Panc1 (cell line): ENCODE data around the gene COTL1. TPM values are rescaled to one million over a fixed set of nuclear protein-coding genes. Genes with fewer than 3 reads are reported as not detected.
"Not testable (repeated sequence)": the region's sequence is repeated elsewhere in the genome, so short reads cannot be mapped to it uniquely, and the experiment has no call there.

Experiments used
- ATAC-seq: fragments of 200-7000 bp; cut with Tn5 transposase; 2 replicates; pipeline ENCODE4 v1.9.1; 2020; ENCODE audit warnings: mild to moderate bottlenecking, moderate library complexity
- BruUV-seq: library from RNA; stranded (reverse); fragments of 400-500 nt; replicated peaks from 2 replicates; lab custom pipeline; 2021; lab: Mats Ljungman, UMichigan
- CTCF ChIA-PET: fragments of 300-600 bp; sonication (Branson Sonifier 250); formaldehyde crosslinking; loops from one replicate; lab custom pipeline; 2022; ENCODE audit warnings: antibody characterized with exemption; lab: Charles Lee
- POLR2A ChIA-PET: fragments of 300-600 bp; sonication (Branson Sonifier 250); formaldehyde crosslinking; loops from one replicate; lab custom pipeline; 2022; ENCODE audit warnings: antibody characterized with exemption; lab: Charles Lee
- DNase-seq: peaks from one replicate; pipeline ENCODE4 v3.0.0-alpha.2; 2010; ENCODE audit warnings: low read depth, low spot score
- H3K27ac ChIP-seq: 2 replicates; pipeline ENCODE4 v1.5.1; 2011; ENCODE audit warnings: mild to moderate bottlenecking, low read length, inconsistent platforms
- H3K27me3 ChIP-seq: fragments of 200-500 bp; sonication (Bioruptor generic); 2 replicates; pipeline ENCODE4 v1.6.0; 2014; ENCODE audit warnings: low read length, inconsistent platforms; ENCODE audit not compliant: control insufficient read depth, insufficient read depth
- H3K36me3 ChIP-seq: fragments of 200-500 bp; sonication (Bioruptor generic); 2 replicates; pipeline ENCODE4 v1.5.1; 2014; ENCODE audit warnings: inconsistent platforms, mild to moderate bottlenecking, low read length, moderate library complexity; ENCODE audit not compliant: control insufficient read depth, insufficient read depth
- H3K4me1 ChIP-seq: 2 replicates; pipeline ENCODE4 v1.5.1; 2011; ENCODE audit warnings: inconsistent platforms, mild to moderate bottlenecking, low read length, moderate library complexity; ENCODE audit not compliant: control insufficient read depth, insufficient read depth
- H3K4me3 ChIP-seq, 2 experiments: 2 replicates each; pipeline ENCODE4 v1.5.1; 2011 to 2012; ENCODE audit warnings: low read depth in 2 of 2, low read length in 2 of 2, mild to moderate bottlenecking in 2 of 2, inconsistent platforms in 1 of 2, moderate library complexity in 1 of 2
- H3K9me3 ChIP-seq: fragments of 200-500 bp; sonication (Bioruptor generic); 2 replicates; pipeline ENCODE4 v1.5.1; 2014; ENCODE audit warnings: low read depth, mild to moderate bottlenecking, inconsistent platforms, low read length, moderate library complexity; ENCODE audit not compliant: control insufficient read depth, insufficient read depth
- POLR2AphosphoS5 ChIP-seq: IDR thresholded peaks from 2 replicates; pipeline ENCODE4 v1.6.1; 2012; ENCODE audit warnings: mild to moderate bottlenecking, low read depth, low read length, moderate library complexity
- SIN3A ChIP-seq: IDR thresholded peaks from 2 replicates; pipeline ENCODE4 v1.6.1; 2012; ENCODE audit warnings: low read depth, mild to moderate bottlenecking, low read length, moderate library complexity, borderline replicate concordance; ENCODE audit not compliant: insufficient read depth
- TCF7L2 ChIP-seq: IDR thresholded peaks from 2 replicates; pipeline ENCODE4 v1.6.1; 2011; ENCODE audit warnings: mild to moderate bottlenecking, low read depth, low read length, inconsistent platforms
- in situ Hi-C: cut with HindIII; loops from 2 replicates; pipeline ENCODE4 v1.10.0; 2016; ENCODE audit warnings: low sequenced_read_pairs, low pct_unique_long_range_greater_than_20kb
- intact Hi-C: fragments of 100-400 bp; cut with micrococcal nuclease; formaldehyde crosslinking; loops from one replicate; pipeline ENCODE4 v1.10.0; 2022; ENCODE audit not compliant: unreplicated experiment
- total RNA-seq: library from RNA; stranded (reverse); gene quantifications from one replicate; pipeline ENCODE4 v1.2.1, GENCODE V29; 2021; ENCODE audit not compliant: unreplicated experiment
- TF ChIP-seq, protein P1 (sequence below): fragments of 450-650 bp; IDR thresholded peaks from 2 replicates; pipeline ENCODE4 v1.5.1; 2017; ENCODE audit warnings: mild to moderate bottlenecking
- TF ChIP-seq, protein P2 (sequence below), 2 experiments: IDR thresholded peaks; 2 replicates each; pipeline ENCODE4 v1.6.1; 2011 to 2012; ENCODE audit warnings: low read depth in 2 of 2, control low read depth in 1 of 2, low read length in 1 of 2, mild to moderate bottlenecking in 1 of 2, moderate library complexity in 1 of 2; ENCODE audit not compliant: insufficient read depth in 1 of 2

COTL1 gene
- total RNA-seq, 1 experiment from 2014 or later = 302 TPM

- Histone ChIP-seq H3K36me3 (no peaks in the 10 kb centered on the region), H3K27me3 (no peaks in the 10 kb centered on the region), H3K4me3 (no peak overlapping the region), H3K27ac (no peak overlapping the region), H3K9me3 (no peaks in the 10 kb centered on the region), H3K4me1 (no peaks in the 10 kb centered on the region)
- DNase-seq (no peak), ATAC-seq (peak; percentile 14; the same call in 1 of the 2 replicates)
- CTCF ChIA-PET = interaction anchor here (0.6 kb wide), 1 partner anchor 19 kb away, joined by 5 read pairs; no protein-coding TSS in a partner anchor
- no TSS peak for BruUV-seq
- POLR2A ChIA-PET = no interaction called here
- intact Hi-C loops = no loop called here
- TF ChIP-seq, protein P1, sequence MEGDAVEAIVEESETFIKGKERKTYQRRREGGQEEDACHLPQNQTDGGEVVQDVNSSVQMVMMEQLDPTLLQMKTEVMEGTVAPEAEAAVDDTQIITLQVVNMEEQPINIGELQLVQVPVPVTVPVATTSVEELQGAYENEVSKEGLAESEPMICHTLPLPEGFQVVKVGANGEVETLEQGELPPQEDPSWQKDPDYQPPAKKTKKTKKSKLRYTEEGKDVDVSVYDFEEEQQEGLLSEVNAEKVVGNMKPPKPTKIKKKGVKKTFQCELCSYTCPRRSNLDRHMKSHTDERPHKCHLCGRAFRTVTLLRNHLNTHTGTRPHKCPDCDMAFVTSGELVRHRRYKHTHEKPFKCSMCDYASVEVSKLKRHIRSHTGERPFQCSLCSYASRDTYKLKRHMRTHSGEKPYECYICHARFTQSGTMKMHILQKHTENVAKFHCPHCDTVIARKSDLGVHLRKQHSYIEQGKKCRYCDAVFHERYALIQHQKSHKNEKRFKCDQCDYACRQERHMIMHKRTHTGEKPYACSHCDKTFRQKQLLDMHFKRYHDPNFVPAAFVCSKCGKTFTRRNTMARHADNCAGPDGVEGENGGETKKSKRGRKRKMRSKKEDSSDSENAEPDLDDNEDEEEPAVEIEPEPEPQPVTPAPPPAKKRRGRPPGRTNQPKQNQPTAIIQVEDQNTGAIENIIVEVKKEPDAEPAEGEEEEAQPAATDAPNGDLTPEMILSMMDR = no peak
- no peak for TF ChIP-seq POLR2AphosphoS5
- TF ChIP-seq TCF7L2 = no peak
- in situ Hi-C loops = no loop called here
Observed at GRCh38 chr16:84559311-84559932, 58.5 kb downstream of the COTL1 start.

GRCh38 chr16:84558850-84559249 lies 59.0 kb downstream of the COTL1 start:
- H3K27ac ChIP-seq, H3K9me3 ChIP-seq, BruUV-seq, in situ Hi-C loops, CTCF ChIA-PET, DNase-seq, H3K36me3 ChIP-seq, H3K4me1 ChIP-seq, H3K27me3 ChIP-seq, H3K4me3 ChIP-seq, ATAC-seq, POLR2A ChIA-PET, intact Hi-C loops: not testable (repeated sequence)

DNA sequence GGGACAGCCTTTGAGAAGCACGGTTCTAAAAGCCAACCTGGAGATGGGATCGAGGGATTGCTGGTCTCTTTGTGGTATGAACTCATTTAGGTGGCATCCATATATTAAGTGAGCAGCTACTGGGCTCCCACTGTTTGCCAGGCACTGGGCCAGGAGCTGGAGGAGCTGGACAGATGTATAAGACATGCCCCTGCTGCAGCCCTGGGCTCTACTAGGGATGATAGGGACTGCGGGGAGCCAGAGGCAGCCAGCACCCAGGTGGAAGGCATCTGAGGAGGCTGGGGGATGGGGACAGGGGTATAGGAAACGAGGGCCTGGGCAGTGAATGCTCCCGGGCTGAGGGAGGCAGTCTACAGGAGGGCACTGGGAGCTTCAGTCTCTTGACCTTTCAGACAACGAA lies 60.4 kb downstream of the COTL1 start:
- Histone ChIP-seq H3K4me3 (no peak overlapping the region), H3K36me3 (no peaks in the 10 kb centered on the region), H3K4me1 (no peaks in the 10 kb centered on the region), H3K27ac (no peak overlapping the region), H3K27me3 (no peaks in the 10 kb centered on the region), H3K9me3 (no peaks in the 10 kb centered on the region)
- in situ Hi-C loops = no loop called here
- TF ChIP-seq TCF7L2 = no peak
- TF ChIP-seq, protein P1 = no peak
- no peak for DNase-seq
- BruUV-seq = no TSS peak
- peak; percentile 35; the same call in 1 of the 2 replicates for ATAC-seq
- ChIA-PET CTCF (no interaction called here), POLR2A (no interaction called here)
- intact Hi-C loops = no loop called here

GRCh38 chr16:84557059-84557458 lies 60.8 kb downstream of the COTL1 start:
- TF ChIP-seq TCF7L2 = no peak
- TF ChIP-seq POLR2AphosphoS5 = no peak
- no peak for TF ChIP-seq SIN3A
- TF ChIP-seq, protein P2, sequence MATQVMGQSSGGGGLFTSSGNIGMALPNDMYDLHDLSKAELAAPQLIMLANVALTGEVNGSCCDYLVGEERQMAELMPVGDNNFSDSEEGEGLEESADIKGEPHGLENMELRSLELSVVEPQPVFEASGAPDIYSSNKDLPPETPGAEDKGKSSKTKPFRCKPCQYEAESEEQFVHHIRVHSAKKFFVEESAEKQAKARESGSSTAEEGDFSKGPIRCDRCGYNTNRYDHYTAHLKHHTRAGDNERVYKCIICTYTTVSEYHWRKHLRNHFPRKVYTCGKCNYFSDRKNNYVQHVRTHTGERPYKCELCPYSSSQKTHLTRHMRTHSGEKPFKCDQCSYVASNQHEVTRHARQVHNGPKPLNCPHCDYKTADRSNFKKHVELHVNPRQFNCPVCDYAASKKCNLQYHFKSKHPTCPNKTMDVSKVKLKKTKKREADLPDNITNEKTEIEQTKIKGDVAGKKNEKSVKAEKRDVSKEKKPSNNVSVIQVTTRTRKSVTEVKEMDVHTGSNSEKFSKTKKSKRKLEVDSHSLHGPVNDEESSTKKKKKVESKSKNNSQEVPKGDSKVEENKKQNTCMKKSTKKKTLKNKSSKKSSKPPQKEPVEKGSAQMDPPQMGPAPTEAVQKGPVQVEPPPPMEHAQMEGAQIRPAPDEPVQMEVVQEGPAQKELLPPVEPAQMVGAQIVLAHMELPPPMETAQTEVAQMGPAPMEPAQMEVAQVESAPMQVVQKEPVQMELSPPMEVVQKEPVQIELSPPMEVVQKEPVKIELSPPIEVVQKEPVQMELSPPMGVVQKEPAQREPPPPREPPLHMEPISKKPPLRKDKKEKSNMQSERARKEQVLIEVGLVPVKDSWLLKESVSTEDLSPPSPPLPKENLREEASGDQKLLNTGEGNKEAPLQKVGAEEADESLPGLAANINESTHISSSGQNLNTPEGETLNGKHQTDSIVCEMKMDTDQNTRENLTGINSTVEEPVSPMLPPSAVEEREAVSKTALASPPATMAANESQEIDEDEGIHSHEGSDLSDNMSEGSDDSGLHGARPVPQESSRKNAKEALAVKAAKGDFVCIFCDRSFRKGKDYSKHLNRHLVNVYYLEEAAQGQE (IDR thresholded peaks at IDR 0.05; ENCODE audit: insufficient read depth in 1 of 2, low read depth in 2 of 2, low read length in 1 of 2) = no peak
- TF ChIP-seq, protein P1 = no peak
- Histone ChIP-seq H3K9me3 (no peaks in the 10 kb centered on the region), H3K27ac (no peak overlapping the region), H3K27me3 (no peaks in the 10 kb centered on the region), H3K4me3 (no peak overlapping the region), H3K4me1 (no peaks in the 10 kb centered on the region), H3K36me3 (no peaks in the 10 kb centered on the region)
- intact Hi-C loops = no loop called here
- ChIA-PET POLR2A (no interaction called here), CTCF (no interaction called here)
- no peak for DNase-seq
- in situ Hi-C loops = no loop called here
- no peak for ATAC-seq
- BruUV-seq = no TSS peak
